HG03196 (cell line): Measurements from ENCODE around the gene FAM78A.
"Not testable (repeated sequence)": the region's sequence is repeated elsewhere in the genome, so short reads cannot be mapped to it uniquely, and the experiment has no call there.

Source experiments
- ATAC-seq: cut with Tn5 transposase; IDR thresholded peaks from one replicate; pipeline ENCODE4 v1.9.1; 2021; ENCODE audit not compliant: unreplicated experiment

FAM78A gene

GRCh38 chr9:131270171-131271015 is 5.9 kb downstream of the FAM78A start:
- no peak for ATAC-seq

GRCh38 chr9:131266266-131267229 is 9.8 kb downstream of the FAM78A start:
- ATAC-seq, result no peak

DNA sequence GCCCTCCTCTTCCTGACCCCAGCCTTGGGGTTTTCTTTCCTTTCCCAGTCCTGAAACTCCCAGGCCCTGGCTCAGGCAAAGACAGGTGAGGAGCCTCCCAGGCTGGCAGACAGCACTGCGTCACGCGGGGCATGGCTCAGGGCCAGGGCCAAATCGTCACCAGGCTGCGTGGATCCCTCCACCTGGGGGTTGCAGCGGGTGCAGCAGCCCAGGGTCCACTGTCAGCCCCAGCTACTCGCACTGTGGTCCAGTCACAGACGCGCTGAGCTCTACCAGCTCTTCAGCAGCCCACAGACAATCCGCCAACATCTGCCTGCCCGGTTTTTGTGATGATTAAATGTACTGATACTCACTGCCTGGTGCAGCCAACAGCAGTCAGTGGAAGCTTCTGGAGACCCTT is 12.1 kb downstream of the FAM78A start:
- ATAC-seq, result no peak

DNA sequence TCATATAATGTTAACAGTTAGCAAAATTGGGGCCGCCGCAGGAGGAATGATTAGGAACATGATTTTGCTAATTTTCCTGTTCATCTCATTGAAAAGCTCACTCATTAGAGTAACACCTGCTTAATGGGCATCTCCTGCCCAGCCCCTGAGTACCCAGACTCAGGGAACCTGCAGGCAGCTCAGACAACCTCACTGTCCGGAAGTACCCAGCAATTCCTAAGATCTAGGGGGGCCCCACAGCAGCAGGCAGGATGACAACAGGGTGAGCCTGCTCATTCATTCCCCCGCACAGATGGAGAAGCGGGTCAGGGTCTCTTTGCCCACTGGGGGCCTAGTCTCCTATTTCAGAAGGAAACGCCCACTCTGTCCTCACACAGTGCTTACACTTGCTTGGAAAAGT is 12.6 kb downstream of the FAM78A start:
- no peak for ATAC-seq

- not testable (repeated sequence) for ATAC-seq
Observed at GRCh38 chr9:131263033-131263343, 13.3 kb downstream of the FAM78A start.

DNA sequence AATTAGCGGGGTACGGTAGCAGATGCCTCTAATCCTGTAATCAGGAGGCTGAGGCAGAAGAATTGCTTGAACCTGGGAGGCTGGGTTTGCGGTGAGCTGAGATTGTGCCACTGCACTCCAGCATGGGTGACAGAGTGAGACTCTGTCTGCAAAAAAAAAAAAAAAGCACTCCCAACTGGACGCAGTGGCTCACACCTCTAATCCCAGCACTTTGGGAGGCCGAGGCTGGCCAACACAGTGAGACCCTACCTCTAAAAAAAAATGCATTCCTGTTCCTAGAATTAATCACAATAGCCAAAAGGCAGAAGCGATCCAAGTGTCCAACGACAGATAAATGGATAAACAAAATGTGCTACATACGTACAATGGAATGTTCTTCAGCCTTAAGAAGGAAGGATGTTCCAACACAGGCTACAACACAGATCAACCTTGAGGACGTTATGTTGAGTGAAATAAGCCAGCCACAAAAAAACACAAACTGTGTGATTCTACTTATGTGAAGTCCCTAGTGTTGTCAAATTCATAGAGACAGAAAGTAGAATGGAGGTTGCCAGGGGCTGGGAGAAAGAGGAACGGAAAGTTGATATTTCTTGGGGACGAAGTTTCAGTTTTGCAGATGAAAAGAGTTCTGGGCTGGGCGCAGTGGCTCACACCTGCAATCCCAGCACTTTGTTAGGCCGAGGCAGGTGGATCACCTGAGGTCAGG is 13.8 kb downstream of the FAM78A start:
- no peak for ATAC-seq

DNA sequence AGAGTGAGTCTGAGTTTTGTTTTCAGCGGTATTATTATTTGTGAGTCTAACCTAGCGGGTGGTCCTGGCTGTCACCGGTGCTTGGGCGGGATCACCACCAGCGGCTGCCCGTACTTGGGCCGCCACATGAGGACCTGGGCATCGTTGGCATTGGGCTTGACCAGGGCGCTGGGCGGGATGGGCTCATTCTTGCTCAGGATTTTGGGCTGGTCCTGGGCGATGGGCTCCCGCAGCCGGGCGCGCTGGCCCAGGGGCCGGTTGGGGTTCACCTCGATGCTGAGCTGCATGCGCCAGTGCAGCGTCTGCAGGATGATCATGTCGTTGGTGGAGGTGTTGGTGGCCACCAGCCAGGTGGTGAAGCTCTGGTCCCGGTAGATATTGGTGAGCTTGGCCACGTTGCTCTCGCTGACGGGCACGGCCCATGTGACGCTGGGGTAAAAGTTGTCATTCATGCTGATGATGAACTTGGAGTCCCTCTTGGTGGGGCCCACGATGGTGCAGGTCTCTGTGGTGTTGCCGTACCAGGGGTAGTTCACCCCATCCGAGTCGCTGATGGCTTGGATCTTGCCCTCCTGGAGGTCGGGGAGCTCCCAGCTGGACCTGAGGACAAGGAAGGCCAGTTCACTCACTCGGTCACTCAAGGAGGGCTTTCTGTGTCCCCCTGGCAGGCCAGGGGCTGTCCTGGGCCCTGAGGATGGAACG is 15.4 kb downstream of the FAM78A start:
- ATAC-seq, result no peak

GRCh38 chr9:131259916-131260597 is 16.3 kb downstream of the FAM78A start:
- no peak for ATAC-seq

DNA sequence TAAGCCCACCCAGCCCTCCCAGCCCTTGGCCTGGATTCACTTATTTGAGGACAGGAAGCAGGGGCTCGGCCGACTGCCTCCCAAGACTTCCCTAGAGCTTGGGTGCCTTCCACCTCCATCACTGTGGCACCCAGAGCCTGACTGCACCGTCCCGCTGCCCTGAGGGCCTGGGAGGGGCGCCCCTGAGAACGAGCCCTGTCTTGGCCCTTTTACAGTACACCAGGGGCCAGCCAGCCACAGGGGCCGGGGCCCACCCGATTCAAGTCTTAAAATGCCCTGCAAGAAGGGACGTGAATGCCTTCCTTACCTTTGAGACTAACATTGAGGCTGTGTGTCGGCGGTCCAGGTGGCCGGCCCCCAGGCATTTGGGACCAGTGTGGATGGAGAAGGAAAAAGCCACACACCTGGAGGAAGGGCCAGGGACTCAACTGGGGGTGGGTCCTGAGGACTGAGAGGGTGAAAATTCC is 16.8 kb downstream of the FAM78A start:
- no peak for ATAC-seq

GRCh38 chr9:131258698-131259431 is 17.4 kb downstream of the FAM78A start:
- ATAC-seq, result no peak

DNA sequence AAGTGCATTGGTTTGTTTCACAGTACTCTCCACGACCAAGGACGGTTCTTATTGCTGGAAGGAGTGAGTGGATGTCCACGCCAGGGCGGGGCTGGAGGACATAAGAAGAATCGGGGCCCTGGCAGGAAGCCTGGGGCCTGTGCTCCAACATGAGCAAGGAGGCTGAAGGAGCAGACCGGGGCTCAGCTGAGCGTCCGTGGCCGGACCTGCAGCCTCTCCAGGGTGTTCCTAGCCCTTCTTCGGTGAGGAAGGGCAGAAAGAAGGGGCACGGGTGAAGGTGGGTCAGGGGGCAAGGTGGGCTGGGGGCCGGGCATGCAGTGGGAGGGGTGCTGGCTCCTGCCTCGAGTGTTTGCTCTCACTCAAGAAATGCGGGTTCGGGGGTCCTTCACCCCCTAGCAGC is 18.1 kb downstream of the FAM78A start:
- no peak for ATAC-seq

- no peak for ATAC-seq
Observed at GRCh38 chr9:131257266-131258025, 18.9 kb downstream of the FAM78A start.

DNA sequence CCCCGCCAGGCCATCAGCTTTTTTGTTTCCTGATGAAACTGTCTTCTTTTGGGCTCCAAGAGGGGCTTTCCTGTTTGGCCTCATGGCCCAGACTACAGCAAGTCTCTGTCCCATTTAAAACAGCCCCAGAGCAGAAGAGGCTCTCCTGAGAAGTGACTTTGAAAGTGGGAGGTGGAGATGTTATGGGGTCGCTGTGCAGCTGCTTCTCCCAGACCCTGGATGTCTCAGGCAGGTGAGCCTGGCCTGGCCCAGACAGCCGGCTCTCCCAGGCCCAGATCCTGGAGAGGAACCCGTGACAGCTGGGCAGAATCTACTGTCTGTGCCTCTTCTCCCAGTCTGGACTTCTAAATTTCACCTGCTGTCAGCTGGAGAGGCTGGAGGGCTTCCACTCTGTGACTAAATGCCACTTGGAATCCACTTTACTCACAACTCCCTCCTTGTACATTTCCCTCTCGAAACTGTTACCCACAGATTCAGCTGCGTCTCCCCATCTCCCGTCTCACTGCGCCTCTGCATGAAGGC is 20.6 kb downstream of the FAM78A start:
- ATAC-seq, result no peak

GRCh38 chr9:131254626-131255025 is 21.7 kb downstream of the FAM78A start:
- no peak for ATAC-seq

DNA sequence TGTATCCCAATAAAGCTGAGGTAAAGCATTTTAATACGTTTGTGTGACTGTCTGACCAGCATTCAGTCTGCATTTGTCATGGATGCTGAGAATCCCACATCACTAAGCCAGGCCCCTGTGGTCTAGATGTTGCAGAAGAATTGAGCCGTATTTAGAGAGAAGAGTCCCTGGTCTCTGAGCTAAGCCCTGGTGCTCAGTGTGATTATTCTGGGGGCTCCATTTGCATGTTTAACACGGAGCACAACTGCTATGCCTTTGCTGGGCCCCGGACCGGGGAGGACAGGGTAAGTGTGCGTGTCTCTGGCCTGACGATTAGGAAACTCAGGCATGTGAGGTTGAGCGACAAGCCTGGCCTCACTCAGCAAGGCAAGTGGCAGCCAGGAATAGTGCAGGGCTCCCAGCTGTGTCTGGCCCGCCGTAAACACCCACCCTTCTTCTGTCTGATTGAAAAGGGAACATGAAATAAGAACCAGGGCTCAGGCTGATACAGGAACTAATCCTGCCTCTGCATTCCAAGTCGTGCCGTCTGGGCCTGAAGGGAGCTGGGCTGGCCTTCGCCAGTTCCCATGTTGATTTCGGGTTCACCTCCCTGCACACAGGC is 22.3 kb downstream of the FAM78A start:
- ATAC-seq, result no peak

- no peak for ATAC-seq
Observed at GRCh38 chr9:131252120-131252519, 24.2 kb downstream of the FAM78A start.

DNA sequence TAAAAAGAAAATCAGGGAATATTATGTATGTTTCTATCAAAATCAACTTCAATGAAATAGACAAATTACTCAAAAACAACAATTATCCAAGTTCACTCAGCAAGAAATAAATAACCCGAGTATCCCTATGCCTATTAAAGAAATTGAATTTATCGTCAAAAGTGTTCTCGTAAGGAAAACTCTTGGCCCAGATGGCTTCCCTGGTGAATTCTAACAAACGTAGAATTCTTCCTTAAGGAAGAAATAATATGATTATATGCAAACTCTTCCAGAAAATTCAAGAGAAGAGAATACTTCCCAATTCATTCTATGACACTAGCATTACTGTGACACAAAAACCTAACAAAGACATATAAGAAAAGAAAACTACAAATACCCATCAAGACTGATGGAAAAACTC is 29.7 kb downstream of the FAM78A start:
- no peak for ATAC-seq

DNA sequence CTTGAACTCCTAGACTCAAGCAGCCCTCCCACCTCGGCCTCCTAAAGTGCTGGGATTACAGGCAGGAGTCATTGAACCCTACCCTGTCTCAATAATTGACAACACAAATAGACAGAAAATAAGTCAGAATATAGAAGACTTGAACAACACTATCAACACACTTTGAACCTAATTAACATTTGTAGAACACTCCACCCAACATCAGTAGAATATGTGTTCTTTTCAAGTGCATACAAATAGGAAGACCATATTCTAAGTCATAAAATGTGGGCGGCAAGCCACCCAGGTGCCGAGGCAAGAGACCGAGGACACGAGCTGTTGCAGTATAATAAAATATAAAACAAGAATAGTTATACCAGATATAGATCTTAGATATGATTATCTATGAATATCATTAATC is 32.0 kb downstream of the FAM78A start:
- ATAC-seq, result not testable (repeated sequence)
